GM19467 (cell line): ENCODE results near the gene SMARCD3.

ENCODE experiments used
- ATAC-seq: cut with Tn5 transposase; IDR thresholded peaks from one replicate; pipeline ENCODE4 v1.9.1; 2021; ENCODE audit warnings: mild to moderate bottlenecking, moderate library complexity; ENCODE audit not compliant: unreplicated experiment

Gene SMARCD3

GRCh38 chr7:151248346-151249033 is at the start of gene SMARCD3:
TSS of gene SMARCD3 (minus strand) at chr7:151248694. CDS start at chr7:151248562, 132 bp downstream.
- no peak for ATAC-seq

GRCh38 chr7:151296202-151296992 is 47.9 kb upstream of the SMARCD3 start:
- no peak for ATAC-seq

- ATAC-seq = no peak
These were observed 44.4 kb upstream of the SMARCD3 start for GRCh38 chr7:151292850-151293249.

- no peak for ATAC-seq
These were observed 42.7 kb upstream of the SMARCD3 start for GRCh38 chr7:151291206-151291605.

GRCh38 chr7:151290355-151290760 is 41.9 kb upstream of the SMARCD3 start:
- no peak for ATAC-seq

GRCh38 chr7:151289891-151290290 is 41.4 kb upstream of the SMARCD3 start:
- ATAC-seq = no peak

GRCh38 chr7:151286148-151286547 is 37.7 kb upstream of the SMARCD3 start:
- no peak for ATAC-seq

GRCh38 chr7:151283302-151283701 is 34.8 kb upstream of the SMARCD3 start:
- ATAC-seq = no peak

GRCh38 chr7:151282111-151282510 is 33.6 kb upstream of the SMARCD3 start:
- no peak for ATAC-seq

- ATAC-seq = no peak
These were observed 33.2 kb upstream of the SMARCD3 start for GRCh38 chr7:151281686-151282085.

- ATAC-seq = no peak
These were observed 32.0 kb upstream of the SMARCD3 start for GRCh38 chr7:151280388-151281019.

GRCh38 chr7:151279868-151280267 is 31.4 kb upstream of the SMARCD3 start:
- no peak for ATAC-seq

GRCh38 chr7:151278949-151279348 is 30.5 kb upstream of the SMARCD3 start:
- no peak for ATAC-seq

- no peak for ATAC-seq
These were observed 29.1 kb upstream of the SMARCD3 start for GRCh38 chr7:151277631-151278030.

- ATAC-seq = no peak
These were observed 28.4 kb upstream of the SMARCD3 start for GRCh38 chr7:151276666-151277590.

GRCh38 chr7:151275813-151276577 is 27.5 kb upstream of the SMARCD3 start:
- no peak for ATAC-seq

- ATAC-seq = no peak
These were observed 26.7 kb upstream of the SMARCD3 start for GRCh38 chr7:151274936-151275812.

GRCh38 chr7:151274396-151274795 is 25.9 kb upstream of the SMARCD3 start:
- no peak for ATAC-seq
